Left hindlimb (tissue), 1 donor: ENCODE measurements around the gene LRTM2.

Experiments
- DNase-seq: peaks from one replicate; pipeline ENCODE4 v3.0.0-alpha.2; 2018

LRTM2 gene

GRCh38 chr12:1870998-1871917, 50.9 kb downstream of the LRTM2 start:
- DNase-seq, result no peak

- no peak for DNase-seq
Observed at GRCh38 chr12:1872001-1872400, 51.6 kb downstream of the LRTM2 start.

GRCh38 chr12:1872448-1872847, 52.1 kb downstream of the LRTM2 start:
- DNase-seq, result no peak

GRCh38 chr12:1873531-1874510, 53.5 kb downstream of the LRTM2 start:
- no peak for DNase-seq

- DNase-seq, result no peak
Observed at GRCh38 chr12:1875608-1876007, 55.2 kb downstream of the LRTM2 start.

- no peak for DNase-seq
Observed at GRCh38 chr12:1876086-1876485, 55.7 kb downstream of the LRTM2 start.

- DNase-seq, result no peak
Observed at GRCh38 chr12:1877169-1877878, 57.0 kb downstream of the LRTM2 start.

- DNase-seq, result no peak
Observed at GRCh38 chr12:1878214-1878613, 57.8 kb downstream of the LRTM2 start.

- no peak for DNase-seq
Observed at GRCh38 chr12:1878695-1879094, 58.3 kb downstream of the LRTM2 start.

GRCh38 chr12:1879633-1880032, 59.3 kb downstream of the LRTM2 start:
- no peak for DNase-seq

GRCh38 chr12:1880153-1880845, 59.9 kb downstream of the LRTM2 start:
- no peak for DNase-seq

GRCh38 chr12:1880876-1881275, 60.5 kb downstream of the LRTM2 start:
- DNase-seq, result no peak

- DNase-seq, result no peak
Observed at GRCh38 chr12:1881301-1881700, 60.9 kb downstream of the LRTM2 start.

GRCh38 chr12:1881936-1882335, 61.6 kb downstream of the LRTM2 start:
- DNase-seq, result no peak

GRCh38 chr12:1882405-1882804, 62.0 kb downstream of the LRTM2 start:
- DNase-seq, result no peak

- DNase-seq, result no peak
Observed at GRCh38 chr12:1882850-1883470, 62.6 kb downstream of the LRTM2 start.

GRCh38 chr12:1883513-1883912, 63.1 kb downstream of the LRTM2 start:
- no peak for DNase-seq

- DNase-seq, result no peak
Observed at GRCh38 chr12:1884651-1885050, 64.3 kb downstream of the LRTM2 start.

GRCh38 chr12:1885082-1885596, 64.8 kb downstream of the LRTM2 start:
- DNase-seq, result no peak

- no peak for DNase-seq
Observed at GRCh38 chr12:1885599-1886245, 65.4 kb downstream of the LRTM2 start.
